ENCODE results near the gene TCF7L2.
"Not testable (repeated sequence)": the region's sequence is repeated elsewhere in the genome, so short reads cannot be mapped to it uniquely, and the experiment has no call there.

TCF7L2 gene

DNA sequence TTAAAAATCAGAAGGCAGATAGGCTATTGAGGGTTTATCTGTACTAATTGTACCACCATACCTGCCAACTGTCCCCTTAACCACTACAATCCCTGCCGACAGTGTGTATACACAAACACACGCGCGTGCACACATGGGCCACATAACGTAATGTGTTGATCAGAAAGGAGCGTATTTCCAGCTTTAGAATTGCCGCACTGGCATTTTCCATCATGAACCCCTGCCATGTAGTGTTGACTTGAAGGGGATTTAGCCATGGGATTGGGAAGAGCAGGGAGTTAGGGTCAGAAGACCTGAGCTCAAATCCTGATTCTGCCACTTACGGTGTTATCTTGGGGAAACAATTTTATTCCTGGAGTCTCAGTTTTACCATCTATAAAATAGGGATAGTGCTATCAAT is 158.9 kb downstream of the TCF7L2 start:
- Histone ChIP-seq H3K4me3 (ENCODE audit: low read depth in 1 of 2, low read length in 1 of 2) (no peak overlapping the region), H3K36me3 (no peaks in the 10 kb centered on the region), H3K27ac (no peak overlapping the region), H3K27me3 (no peaks in the 10 kb centered on the region), H3K9me3 (no peaks in the 10 kb centered on the region), H3K4me1 (ENCODE audit: control insufficient read depth in 1 of 2, insufficient read depth in 1 of 2, low read depth in 1 of 2, low read length in 1 of 2) (peaks cover 0 to 6% of the 10 kb centered on the region in 2 experiments)
- TF ChIP-seq, protein P1, sequence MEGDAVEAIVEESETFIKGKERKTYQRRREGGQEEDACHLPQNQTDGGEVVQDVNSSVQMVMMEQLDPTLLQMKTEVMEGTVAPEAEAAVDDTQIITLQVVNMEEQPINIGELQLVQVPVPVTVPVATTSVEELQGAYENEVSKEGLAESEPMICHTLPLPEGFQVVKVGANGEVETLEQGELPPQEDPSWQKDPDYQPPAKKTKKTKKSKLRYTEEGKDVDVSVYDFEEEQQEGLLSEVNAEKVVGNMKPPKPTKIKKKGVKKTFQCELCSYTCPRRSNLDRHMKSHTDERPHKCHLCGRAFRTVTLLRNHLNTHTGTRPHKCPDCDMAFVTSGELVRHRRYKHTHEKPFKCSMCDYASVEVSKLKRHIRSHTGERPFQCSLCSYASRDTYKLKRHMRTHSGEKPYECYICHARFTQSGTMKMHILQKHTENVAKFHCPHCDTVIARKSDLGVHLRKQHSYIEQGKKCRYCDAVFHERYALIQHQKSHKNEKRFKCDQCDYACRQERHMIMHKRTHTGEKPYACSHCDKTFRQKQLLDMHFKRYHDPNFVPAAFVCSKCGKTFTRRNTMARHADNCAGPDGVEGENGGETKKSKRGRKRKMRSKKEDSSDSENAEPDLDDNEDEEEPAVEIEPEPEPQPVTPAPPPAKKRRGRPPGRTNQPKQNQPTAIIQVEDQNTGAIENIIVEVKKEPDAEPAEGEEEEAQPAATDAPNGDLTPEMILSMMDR (IDR thresholded peaks at IDR 0.05) = no peak

- not testable (repeated sequence) for H3K4me1 ChIP-seq (ENCODE audit: control insufficient read depth in 1 of 2, insufficient read depth in 1 of 2, low read depth in 1 of 2, low read length in 1 of 2); H3K9me3 ChIP-seq
These were observed 159.4 kb downstream of the TCF7L2 start for GRCh38 chr10:113109482-113109881.

GRCh38 chr10:113111260-113111659 is 161.2 kb downstream of the TCF7L2 start:
- no peaks in the 10 kb centered on the region for H3K9me3 ChIP-seq
- no peak overlapping the region for H3K27ac ChIP-seq
- no peaks in the 10 kb centered on the region for H3K36me3 ChIP-seq
- TF ChIP-seq, protein P1 (IDR thresholded peaks at IDR 0.05) = no peak
- H3K4me1 ChIP-seq (ENCODE audit: control insufficient read depth in 1 of 2, insufficient read depth in 1 of 2, low read depth in 1 of 2, low read length in 1 of 2) = peaks cover 0 to 6% of the 10 kb centered on the region in 2 experiments
- H3K27me3 ChIP-seq = no peaks in the 10 kb centered on the region
- H3K4me3 ChIP-seq (ENCODE audit: low read depth in 1 of 2, low read length in 1 of 2) = no peak overlapping the region

More at GRCh38 chr10:113109482-113109881, 159.4 kb downstream of the TCF7L2 start:
- H3K4me3 ChIP-seq (ENCODE audit: low read depth in 1 of 2, low read length in 1 of 2); H3K27ac ChIP-seq; H3K27me3 ChIP-seq; H3K36me3 ChIP-seq: not testable (repeated sequence)

DNA sequence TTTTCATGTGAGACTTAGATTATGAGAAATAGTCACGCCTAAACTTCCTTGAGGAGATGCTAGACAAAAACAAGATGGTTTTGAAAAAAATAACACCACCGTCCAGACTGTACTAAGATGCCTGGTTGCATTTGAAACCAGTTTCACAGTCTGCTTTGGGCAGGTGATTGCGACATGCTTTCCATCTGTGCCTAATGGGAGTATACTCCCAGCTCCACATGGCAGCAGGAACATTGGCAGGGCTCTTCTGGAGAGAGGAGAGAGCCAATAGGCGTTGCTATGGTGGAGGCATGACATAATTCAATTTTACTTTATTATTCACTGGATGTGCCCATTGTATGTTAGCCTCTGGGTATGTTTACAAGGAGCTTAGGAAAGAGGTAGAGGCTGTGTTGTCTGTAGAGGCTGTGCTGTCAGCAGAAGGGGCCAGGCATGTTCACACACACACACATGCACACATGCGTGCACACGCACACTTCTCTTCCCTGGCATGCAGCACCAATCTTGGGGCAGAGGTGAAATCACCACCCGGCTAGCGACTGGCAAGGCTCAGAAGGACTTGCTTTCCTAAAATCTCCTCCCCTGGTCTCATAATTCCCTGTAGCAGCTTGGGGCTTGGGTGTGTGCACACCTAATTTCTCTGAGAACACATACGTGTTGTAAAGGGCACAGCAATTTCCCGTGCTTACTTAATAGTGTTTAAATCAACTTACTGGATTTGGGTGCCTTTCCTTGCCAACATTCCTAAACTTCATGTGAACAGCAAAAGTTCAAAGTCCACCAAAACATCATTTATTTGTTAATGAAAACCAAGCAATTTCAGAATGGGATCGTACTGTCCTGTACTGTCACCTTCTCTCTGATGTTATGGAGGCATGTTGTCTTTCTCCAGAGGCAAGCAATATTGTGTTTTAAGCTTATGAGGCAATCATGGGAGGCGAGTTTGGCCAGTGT is 162.1 kb downstream of the TCF7L2 start:
- no peak overlapping the region for H3K27ac ChIP-seq
- no peaks in the 10 kb centered on the region for H3K9me3 ChIP-seq
- peaks cover 0 to 6% of the 10 kb centered on the region in 2 experiments for H3K4me1 ChIP-seq (ENCODE audit: control insufficient read depth in 1 of 2, insufficient read depth in 1 of 2, low read depth in 1 of 2, low read length in 1 of 2)
- H3K36me3 ChIP-seq = no peaks in the 10 kb centered on the region
- H3K4me3 ChIP-seq (ENCODE audit: low read depth in 1 of 2, low read length in 1 of 2) = no peak overlapping the region
- H3K27me3 ChIP-seq = no peaks in the 10 kb centered on the region
- TF ChIP-seq, protein P1 (IDR thresholded peaks at IDR 0.05) = no peak

- Histone ChIP-seq H3K36me3 (no peaks in the 10 kb centered on the region), H3K9me3 (no peaks in the 10 kb centered on the region), H3K4me1 (ENCODE audit: control insufficient read depth in 1 of 2, insufficient read depth in 1 of 2, low read depth in 1 of 2, low read length in 1 of 2) (peaks cover 0 to 6% of the 10 kb centered on the region in 2 experiments), H3K4me3 (ENCODE audit: low read depth in 1 of 2, low read length in 1 of 2) (no peak overlapping the region), H3K27me3 (no peaks in the 10 kb centered on the region), H3K27ac (no peak overlapping the region)
- TF ChIP-seq, protein P1 (IDR thresholded peaks at IDR 0.05) = no peak
These were observed 163.2 kb downstream of the TCF7L2 start for GRCh38 chr10:113113241-113113640.

GRCh38 chr10:113113918-113114317 is 163.9 kb downstream of the TCF7L2 start:
- Histone ChIP-seq H3K27me3 (no peaks in the 10 kb centered on the region), H3K4me1 (ENCODE audit: control insufficient read depth in 1 of 2, insufficient read depth in 1 of 2, low read depth in 1 of 2, low read length in 1 of 2) (peaks cover 0 to 6% of the 10 kb centered on the region in 2 experiments), H3K9me3 (no peaks in the 10 kb centered on the region), H3K4me3 (ENCODE audit: low read depth in 1 of 2, low read length in 1 of 2) (no peak overlapping the region), H3K36me3 (no peaks in the 10 kb centered on the region), H3K27ac (no peak overlapping the region)
- TF ChIP-seq, protein P1 (IDR thresholded peaks at IDR 0.05) = no peak

Measured in neutrophil (primary cell).